ENCODE data around the gene MBOAT1.

GRCh38 chr6:20137240-20137639 is 75.0 kb downstream of the MBOAT1 start:
- TF ChIP-seq, protein P1, sequence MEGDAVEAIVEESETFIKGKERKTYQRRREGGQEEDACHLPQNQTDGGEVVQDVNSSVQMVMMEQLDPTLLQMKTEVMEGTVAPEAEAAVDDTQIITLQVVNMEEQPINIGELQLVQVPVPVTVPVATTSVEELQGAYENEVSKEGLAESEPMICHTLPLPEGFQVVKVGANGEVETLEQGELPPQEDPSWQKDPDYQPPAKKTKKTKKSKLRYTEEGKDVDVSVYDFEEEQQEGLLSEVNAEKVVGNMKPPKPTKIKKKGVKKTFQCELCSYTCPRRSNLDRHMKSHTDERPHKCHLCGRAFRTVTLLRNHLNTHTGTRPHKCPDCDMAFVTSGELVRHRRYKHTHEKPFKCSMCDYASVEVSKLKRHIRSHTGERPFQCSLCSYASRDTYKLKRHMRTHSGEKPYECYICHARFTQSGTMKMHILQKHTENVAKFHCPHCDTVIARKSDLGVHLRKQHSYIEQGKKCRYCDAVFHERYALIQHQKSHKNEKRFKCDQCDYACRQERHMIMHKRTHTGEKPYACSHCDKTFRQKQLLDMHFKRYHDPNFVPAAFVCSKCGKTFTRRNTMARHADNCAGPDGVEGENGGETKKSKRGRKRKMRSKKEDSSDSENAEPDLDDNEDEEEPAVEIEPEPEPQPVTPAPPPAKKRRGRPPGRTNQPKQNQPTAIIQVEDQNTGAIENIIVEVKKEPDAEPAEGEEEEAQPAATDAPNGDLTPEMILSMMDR (conservative IDR thresholded peaks at IDR 0.05; ENCODE audit: low read length): no peak
- no peak for TF ChIP-seq EZH2phosphoT487 (IDR thresholded peaks at IDR 0.05; ENCODE audit: borderline replicate concordance, low read depth, low read length)
